Heart left ventricle (tissue), 16 donors: Measurements from ENCODE around the gene PPP1R9A. TPM values are rescaled to one million over a fixed set of nuclear protein-coding genes. Genes with fewer than 3 reads are reported as not detected.

ENCODE experiments used
- ATAC-seq, 4 donors: fragments of 200-7000 bp; cut with Tn5 transposase; one replicate each; pipeline ENCODE4 v1.9.1; 2020 to 2022; ENCODE audit warnings: moderate library complexity in 4 of 4, mild to moderate bottlenecking in 3 of 4, moderate number of reproducible peaks in 1 of 4
- DNase-seq, 5 donors: peaks; one replicate each; pipeline ENCODE4 v3.0.0-alpha.2; 2020
- H3K27ac ChIP-seq, 12 donors: fragments of 200-600 bp; sonication (generic) in 4 of 12; one replicate each; pipeline versions ENCODE4 v1.5.0 to v1.8.0; 2016 to 2022; ENCODE audit warnings: mild to moderate bottlenecking in 2 of 12
- H3K27me3 ChIP-seq, 9 donors: fragments of 200-600 bp; sonication (generic) in 2 of 9; one replicate each; pipeline versions ENCODE4 v1.5.1 to v1.8.0; 2016 to 2022; ENCODE audit warnings: mild to moderate bottlenecking in 3 of 9
- H3K36me3 ChIP-seq, 9 donors: fragments of 200-600 bp; sonication (generic) in 2 of 9; one replicate each; pipeline versions ENCODE4 v1.5.0 to v1.8.0; 2018 to 2022; ENCODE audit warnings: mild to moderate bottlenecking in 2 of 9
- H3K4me1 ChIP-seq, 12 donors: fragments of 200-600 bp; sonication (generic) in 4 of 12; one replicate each; pipeline versions ENCODE4 v1.5.0 to v1.8.0; 2016 to 2022; ENCODE audit warnings: mild to moderate bottlenecking in 3 of 12
- H3K4me3 ChIP-seq, 12 donors: fragments of 200-600 bp; sonication (generic) in 4 of 12; one replicate each; pipeline versions ENCODE4 v1.5.0 to v1.8.0; 2017 to 2022; ENCODE audit warnings: mild to moderate bottlenecking in 9 of 12, moderate library complexity in 4 of 12
- H3K9me3 ChIP-seq, 12 donors: fragments of 200-600 bp; sonication (generic) in 4 of 12; one replicate each; pipeline versions ENCODE4 v1.5.0 to v1.8.0; 2016 to 2022; ENCODE audit warnings: mild to moderate bottlenecking in 1 of 12
- POLR2A ChIP-seq, 2 donors: fragments of 450-650 bp; IDR thresholded peaks; one replicate each; pipeline ENCODE4 v1.6.1; 2017; ENCODE audit warnings: antibody characterized with exemption in 2 of 2, mild to moderate bottlenecking in 2 of 2, moderate library complexity in 2 of 2
- WGBS, 4 donors: extraction: QIAGEN DNeasy Blood & Tissue Kit in 2 of 4; methylation state at CpG; one replicate each; pipeline versions ENCODE4 v1.1.5 to v1.1.7; 2013 to 2018; 5-methylcytosine and 5-hydroxymethylcytosine counted together
- intact Hi-C, 10 donors: fragments of 100-400 bp; cut with DNase I; formaldehyde crosslinking; loops; one replicate each; pipeline versions ENCODE4 v1.11.1 to v1.14.2; 2022
- polyA plus RNA-seq, 2 donors: library from polyadenylated mRNA; stranded (reverse); fragments of 200-250 nt; gene quantifications; one replicate each; pipeline ENCODE4 v1.2.3, GENCODE V29; 2013
- total RNA-seq, 9 donors: library from RNA; depleted of rRNA in 2 of 9; stranded (reverse); fragments of >200 nt in 2 of 9; fragmentation: NEBNext Ultra II Directional in 3 of 9; extraction: Animal tissue kit (Norgen Biotek cat#: 25700) in 3 of 9; gene quantifications; one replicate each; pipeline versions ENCODE4 v1.1.0 to v1.2.4, GENCODE V29; 2016 to 2023
- TF ChIP-seq, protein P1 (sequence below), 12 donors: fragments of 200-600 bp; sonication (generic) in 4 of 12; IDR thresholded peaks; one replicate each; pipeline versions ENCODE4 v1.5.0 to v1.8.0; 2018 to 2022; ENCODE audit warnings: antibody characterized with exemption in 12 of 12, mild to moderate bottlenecking in 5 of 12
- donor health status: ischemic (EF 13 %, LVEDD 7.1; RV severe dilation, severe dysfunction).
- donor health status: healthy with polysubstance abuse.
- donor health status: DM: no; HTN: yes; CAD: no.
- donor health status: DM: no; HTN: no; CAD: no.
- donor health status: ischemic (EF 25% LVEDD 6.9; RV normal size, moderate dysfunction).
- donor health status: ischemic (EF 25% LVEDD 5.7; RV mildly dilated, moderate dysfunction).
- donor health status: healthy.
- donor health status: DM: yes; HTN: yes; CAD: no.
- donor health status: ischemic (EF 35%, LVEDD 5.7; RV mildly dilated, moderate dysfunction).
- donor health status: nonischemic (EF 11% LVEDD 7.7; RV severe dilation, severe dysfunction).
- donor health status: DM: yes; HTN: yes; CAD: no.
- donor health status: PGD.
- donor health status: ischemic (EF 29% LVEDD 5.4; RV normal size, mild dysfunction).
- donor health status: nonischemic (EF 23%, LVEDD 6.1; RV moderate dilation, normal function).

PPP1R9A gene
- total and polyA plus RNA-seq, 11 donors = 3.6 to 42.8 (median 30.0) TPM

DNA sequence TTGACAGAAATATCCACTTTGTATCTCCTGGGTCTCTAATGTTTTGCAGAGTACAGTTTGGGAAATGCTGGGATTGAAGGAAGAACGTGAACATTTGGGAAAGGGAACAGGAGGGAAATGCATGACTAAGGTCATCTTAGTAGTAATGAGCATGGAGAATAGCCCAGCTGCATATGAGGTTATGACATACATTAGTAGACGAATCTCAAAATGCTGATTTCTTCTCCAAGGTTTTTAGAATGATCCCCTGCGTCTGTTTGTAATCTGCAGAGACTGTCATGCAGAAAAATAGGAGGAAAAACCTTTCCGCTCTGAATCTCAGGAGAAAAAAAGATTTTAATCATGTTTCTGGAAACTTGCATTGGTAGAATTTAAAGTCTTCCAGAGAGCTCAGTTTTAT, 133.6 kb downstream of the PPP1R9A start:
- 63 to 74% (median 70%) methylated on average over 4 of the region's 4 CpGs for WGBS, 4 donors
- no peak for ATAC-seq
- peaks cover 0 to 6% (median 0%) of the 10 kb centered on the region in 12 donors for H3K4me1 ChIP-seq
- DNase-seq = no peak
- no peaks in the 10 kb centered on the region for H3K9me3 ChIP-seq
- no peaks in the 10 kb centered on the region for H3K27me3 ChIP-seq
- H3K4me3 ChIP-seq = no peak overlapping the region
- intact Hi-C loops = loop anchor here in 1 of 10 donors (5.0 kb wide), 1 partner anchor 134 kb away; the partner anchor contains the start of gene PPP1R9A
- H3K36me3 ChIP-seq = no peaks in the 10 kb centered on the region
- no peak overlapping the region for H3K27ac ChIP-seq
- TF ChIP-seq POLR2A (IDR thresholded peaks at IDR 0.05) = no peak
- TF ChIP-seq, protein P1, sequence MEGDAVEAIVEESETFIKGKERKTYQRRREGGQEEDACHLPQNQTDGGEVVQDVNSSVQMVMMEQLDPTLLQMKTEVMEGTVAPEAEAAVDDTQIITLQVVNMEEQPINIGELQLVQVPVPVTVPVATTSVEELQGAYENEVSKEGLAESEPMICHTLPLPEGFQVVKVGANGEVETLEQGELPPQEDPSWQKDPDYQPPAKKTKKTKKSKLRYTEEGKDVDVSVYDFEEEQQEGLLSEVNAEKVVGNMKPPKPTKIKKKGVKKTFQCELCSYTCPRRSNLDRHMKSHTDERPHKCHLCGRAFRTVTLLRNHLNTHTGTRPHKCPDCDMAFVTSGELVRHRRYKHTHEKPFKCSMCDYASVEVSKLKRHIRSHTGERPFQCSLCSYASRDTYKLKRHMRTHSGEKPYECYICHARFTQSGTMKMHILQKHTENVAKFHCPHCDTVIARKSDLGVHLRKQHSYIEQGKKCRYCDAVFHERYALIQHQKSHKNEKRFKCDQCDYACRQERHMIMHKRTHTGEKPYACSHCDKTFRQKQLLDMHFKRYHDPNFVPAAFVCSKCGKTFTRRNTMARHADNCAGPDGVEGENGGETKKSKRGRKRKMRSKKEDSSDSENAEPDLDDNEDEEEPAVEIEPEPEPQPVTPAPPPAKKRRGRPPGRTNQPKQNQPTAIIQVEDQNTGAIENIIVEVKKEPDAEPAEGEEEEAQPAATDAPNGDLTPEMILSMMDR (IDR thresholded peaks at IDR 0.05) = no peak

DNA sequence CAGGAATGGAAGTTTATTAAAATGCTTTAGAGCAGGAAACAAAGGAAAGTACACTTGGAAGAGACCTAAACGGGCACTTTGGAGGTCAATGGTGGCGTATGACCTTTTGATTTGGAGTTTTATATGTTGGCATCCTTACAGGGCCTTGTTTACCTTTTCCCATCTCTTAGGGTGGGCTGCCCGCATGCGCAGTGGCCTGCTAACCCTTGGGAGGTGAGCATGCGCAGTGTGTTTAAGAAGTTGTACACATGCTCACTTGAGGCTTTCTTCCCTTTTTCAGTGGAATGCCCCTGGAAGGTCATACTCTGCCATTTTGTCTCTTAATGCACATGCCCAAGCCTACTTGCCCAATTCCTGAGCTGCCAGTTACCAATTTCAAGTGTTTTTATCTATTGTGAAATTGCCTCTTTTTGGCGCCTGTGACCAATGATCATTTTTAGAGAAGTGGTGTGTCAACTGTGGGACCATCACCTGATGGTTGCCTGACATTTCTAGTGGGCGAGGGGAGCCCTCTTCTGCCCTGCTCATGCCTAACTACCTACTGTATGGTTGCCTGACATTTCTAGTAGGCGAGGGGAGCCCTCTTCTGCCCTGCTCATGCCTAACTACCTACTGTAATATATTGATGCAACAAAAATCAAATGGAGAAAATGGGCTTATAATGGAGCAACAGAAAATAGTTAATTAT, 138.0 kb downstream of the PPP1R9A start:
- peak; percentile 42 to 80 (median 64) for ATAC-seq
- no peak for DNase-seq
- intact Hi-C loops = no loop called here
- H3K27me3 ChIP-seq = no peaks in the 10 kb centered on the region
- no peaks in the 10 kb centered on the region for H3K36me3 ChIP-seq
- WGBS, 4 donors = 87 to 92% (median 90%) methylated on average over 8 of the region's 8 CpGs
- H3K27ac ChIP-seq = no peak overlapping the region
- no peak for TF ChIP-seq POLR2A (IDR thresholded peaks at IDR 0.05)
- TF ChIP-seq, protein P1 (IDR thresholded peaks at IDR 0.05) = peak in 3 of 12 donors; percentile 18 to 38 (median 30)
- H3K4me1 ChIP-seq = peaks cover 0 to 7% (median 0%) of the 10 kb centered on the region in 12 donors
- no peak overlapping the region for H3K4me3 ChIP-seq
- no peaks in the 10 kb centered on the region for H3K9me3 ChIP-seq

DNA sequence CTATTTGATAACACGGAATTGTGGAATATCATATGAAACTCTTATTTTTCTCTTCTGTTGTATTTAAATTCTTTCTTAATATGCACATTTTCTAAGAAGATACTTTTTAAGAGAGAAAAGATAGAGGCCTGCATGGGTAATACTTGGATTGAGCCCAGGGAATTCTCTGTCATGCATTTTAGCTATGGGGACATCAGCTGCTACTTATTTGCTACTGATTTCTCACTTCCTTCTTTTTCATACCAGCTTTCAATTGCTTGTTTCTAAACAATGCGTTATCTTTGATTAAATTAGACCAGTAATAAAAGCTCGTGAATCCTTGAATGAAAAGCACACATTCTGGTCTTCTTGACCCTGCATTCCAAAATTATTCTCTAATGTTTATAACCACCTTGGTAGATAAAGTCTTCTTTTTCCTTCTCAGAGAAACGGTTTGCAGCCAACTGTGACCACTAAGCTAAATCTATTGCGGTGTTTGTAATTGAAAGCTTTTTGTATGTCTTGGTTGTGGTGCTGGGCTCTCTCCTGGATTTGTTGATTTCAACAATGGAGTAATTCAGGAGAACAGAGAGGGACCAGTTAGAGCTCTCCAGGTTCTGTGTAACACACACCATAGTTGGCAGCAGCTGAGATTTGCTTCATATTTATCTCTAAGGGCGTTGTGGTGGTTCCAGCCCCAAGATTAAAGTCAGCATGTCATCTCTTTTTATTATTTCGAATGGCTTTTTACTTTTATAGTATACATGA, 139.3 kb downstream of the PPP1R9A start:
- WGBS, 4 donors = 50 to 55% (median 53%) methylated on average over 7 of the region's 7 CpGs
- intact Hi-C loops = no loop called here
- peak in 3 of 4 donors; percentile 62 to 71 (median 67) for ATAC-seq
- Histone ChIP-seq H3K4me1 (peaks cover 0 to 7% (median 0%) of the 10 kb centered on the region in 12 donors), H3K27ac (no peak overlapping the region), H3K4me3 (no peak overlapping the region), H3K36me3 (no peaks in the 10 kb centered on the region), H3K27me3 (no peaks in the 10 kb centered on the region), H3K9me3 (no peaks in the 10 kb centered on the region)
- TF ChIP-seq, protein P1 (IDR thresholded peaks at IDR 0.05) = no peak
- no peak for TF ChIP-seq POLR2A (IDR thresholded peaks at IDR 0.05)
- no peak for DNase-seq

DNA sequence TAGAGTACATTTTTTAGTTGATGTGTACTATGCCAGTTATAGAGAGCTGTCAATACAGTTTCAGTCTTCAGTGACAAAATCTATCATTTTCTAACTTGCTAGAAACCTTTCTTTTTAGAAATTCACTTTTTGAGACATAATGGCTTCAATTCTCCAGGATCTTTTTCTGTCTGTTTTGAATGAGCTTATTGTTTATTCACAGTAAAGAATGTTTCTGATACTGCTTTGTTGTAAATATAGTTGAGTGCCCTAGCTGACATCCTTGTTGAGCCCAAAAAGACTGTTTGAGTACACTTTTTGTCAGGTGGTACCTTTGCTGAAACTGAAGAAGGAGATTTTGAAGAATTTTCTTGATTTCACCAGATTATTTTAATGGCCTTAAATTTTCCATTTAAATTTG, 139.9 kb downstream of the PPP1R9A start:
- DNase-seq (no peak), ATAC-seq (no peak)
- no peak overlapping the region for H3K27ac ChIP-seq
- no peaks in the 10 kb centered on the region for H3K9me3 ChIP-seq
- H3K27me3 ChIP-seq = no peaks in the 10 kb centered on the region
- no peak for TF ChIP-seq POLR2A (IDR thresholded peaks at IDR 0.05)
- TF ChIP-seq, protein P1 (IDR thresholded peaks at IDR 0.05) = no peak
- H3K4me1 ChIP-seq = peaks cover 0 to 8% (median under 1%) of the 10 kb centered on the region in 12 donors
- no peak overlapping the region for H3K4me3 ChIP-seq
- intact Hi-C loops = no loop called here
- no peaks in the 10 kb centered on the region for H3K36me3 ChIP-seq
